ENCODE data around the gene PDSS1.

Gene PDSS1

GRCh38 chr10:26755443-26755903 is 58.0 kb downstream of the PDSS1 start:
- ATAC-seq (ENCODE audit: low read depth) (peak; percentile 59; the same call in 2 of the 3 replicates), DNase-seq (ENCODE audit: low spot score) (no peak)
- Histone ChIP-seq H3K9me3 (ENCODE audit: severe bottlenecking) (no peaks in the 10 kb centered on the region), H3K27me3 (ENCODE audit: insufficient read depth, poor library complexity, severe bottlenecking) (no peaks in the 10 kb centered on the region), H3K36me3 (ENCODE audit: low read depth) (peaks cover 39% of the 10 kb centered on the region), H3K4me1 (ENCODE audit: insufficient read depth, poor library complexity, severe bottlenecking) (peaks cover 12% of the 10 kb centered on the region), H3K27ac (ENCODE audit: poor library complexity, severe bottlenecking) (no peak overlapping the region), H3K4me3 (ENCODE audit: severe bottlenecking) (no peak overlapping the region)
- TF ChIP-seq, protein P1, sequence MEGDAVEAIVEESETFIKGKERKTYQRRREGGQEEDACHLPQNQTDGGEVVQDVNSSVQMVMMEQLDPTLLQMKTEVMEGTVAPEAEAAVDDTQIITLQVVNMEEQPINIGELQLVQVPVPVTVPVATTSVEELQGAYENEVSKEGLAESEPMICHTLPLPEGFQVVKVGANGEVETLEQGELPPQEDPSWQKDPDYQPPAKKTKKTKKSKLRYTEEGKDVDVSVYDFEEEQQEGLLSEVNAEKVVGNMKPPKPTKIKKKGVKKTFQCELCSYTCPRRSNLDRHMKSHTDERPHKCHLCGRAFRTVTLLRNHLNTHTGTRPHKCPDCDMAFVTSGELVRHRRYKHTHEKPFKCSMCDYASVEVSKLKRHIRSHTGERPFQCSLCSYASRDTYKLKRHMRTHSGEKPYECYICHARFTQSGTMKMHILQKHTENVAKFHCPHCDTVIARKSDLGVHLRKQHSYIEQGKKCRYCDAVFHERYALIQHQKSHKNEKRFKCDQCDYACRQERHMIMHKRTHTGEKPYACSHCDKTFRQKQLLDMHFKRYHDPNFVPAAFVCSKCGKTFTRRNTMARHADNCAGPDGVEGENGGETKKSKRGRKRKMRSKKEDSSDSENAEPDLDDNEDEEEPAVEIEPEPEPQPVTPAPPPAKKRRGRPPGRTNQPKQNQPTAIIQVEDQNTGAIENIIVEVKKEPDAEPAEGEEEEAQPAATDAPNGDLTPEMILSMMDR (IDR thresholded peaks at IDR 0.05; ENCODE audit: poor library complexity, severe bottlenecking) = no peak

DNA sequence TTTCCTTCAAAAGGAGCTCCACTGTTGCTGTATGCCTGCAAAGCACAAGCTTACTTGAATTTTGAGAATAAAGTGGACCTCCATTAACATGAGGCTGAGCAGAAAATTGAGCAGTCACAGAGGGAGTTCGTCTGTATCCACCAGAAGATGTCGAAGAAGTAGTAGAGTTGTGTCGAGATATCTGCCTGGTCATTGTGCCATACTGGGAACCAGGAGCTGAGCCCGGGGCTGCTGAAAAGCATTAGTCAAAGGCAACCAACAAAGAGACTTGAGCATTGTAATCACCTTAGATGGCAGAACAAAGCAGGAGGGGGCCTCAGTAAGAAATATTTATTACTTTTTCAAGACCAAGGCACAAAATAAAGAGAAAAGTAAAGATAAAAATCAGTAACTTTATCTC is 61.5 kb downstream of the PDSS1 start:
- H3K4me3 ChIP-seq (ENCODE audit: severe bottlenecking) = no peak overlapping the region
- H3K9me3 ChIP-seq (ENCODE audit: severe bottlenecking) = no peaks in the 10 kb centered on the region
- TF ChIP-seq, protein P1 (IDR thresholded peaks at IDR 0.05; ENCODE audit: poor library complexity, severe bottlenecking) = no peak
- no peaks in the 10 kb centered on the region for H3K27me3 ChIP-seq (ENCODE audit: insufficient read depth, poor library complexity, severe bottlenecking)
- H3K27ac ChIP-seq (ENCODE audit: poor library complexity, severe bottlenecking) = no peak overlapping the region
- ATAC-seq (ENCODE audit: low read depth) (no peak), DNase-seq (ENCODE audit: low spot score) (no peak)
- peaks cover 25% of the 10 kb centered on the region for H3K36me3 ChIP-seq (ENCODE audit: low read depth)
- peaks cover 12% of the 10 kb centered on the region for H3K4me1 ChIP-seq (ENCODE audit: insufficient read depth, poor library complexity, severe bottlenecking)

GRCh38 chr10:26765549-26765948 is 68.0 kb downstream of the PDSS1 start:
- TF ChIP-seq, protein P1 (IDR thresholded peaks at IDR 0.05; ENCODE audit: poor library complexity, severe bottlenecking) = no peak
- peaks cover 28% of the 10 kb centered on the region for H3K36me3 ChIP-seq (ENCODE audit: low read depth)
- no peak overlapping the region for H3K4me3 ChIP-seq (ENCODE audit: severe bottlenecking)
- ATAC-seq (ENCODE audit: low read depth) (no peak), DNase-seq (ENCODE audit: low spot score) (no peak)
- no peaks in the 10 kb centered on the region for H3K9me3 ChIP-seq (ENCODE audit: severe bottlenecking)
- no peaks in the 10 kb centered on the region for H3K4me1 ChIP-seq (ENCODE audit: insufficient read depth, poor library complexity, severe bottlenecking)
- no peak overlapping the region for H3K27ac ChIP-seq (ENCODE audit: poor library complexity, severe bottlenecking)
- no peaks in the 10 kb centered on the region for H3K27me3 ChIP-seq (ENCODE audit: insufficient read depth, poor library complexity, severe bottlenecking)

DNA sequence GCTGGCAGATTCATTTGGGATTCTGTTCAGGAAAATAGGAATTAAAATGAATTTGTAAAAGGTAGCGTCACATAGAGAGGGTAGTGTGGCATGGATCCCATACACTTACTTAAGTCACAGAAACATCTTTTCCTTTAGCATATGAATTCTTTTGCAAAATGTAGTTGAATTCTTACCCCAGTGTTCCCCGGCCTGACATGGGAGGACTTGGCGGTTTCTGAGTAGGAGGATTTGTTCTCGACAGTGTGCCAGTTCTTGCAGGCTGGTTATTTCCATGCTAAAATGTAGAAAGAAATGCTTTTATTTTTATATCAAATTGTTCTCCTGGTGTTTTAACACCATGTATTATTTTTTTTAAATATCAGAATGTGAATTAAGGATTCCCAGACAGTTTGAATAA is 72.6 kb downstream of the PDSS1 start:
- TF ChIP-seq, protein P1 (IDR thresholded peaks at IDR 0.05; ENCODE audit: poor library complexity, severe bottlenecking) = no peak
- DNase-seq (ENCODE audit: low spot score) (no peak), ATAC-seq (ENCODE audit: low read depth) (no peak)
- Histone ChIP-seq H3K9me3 (ENCODE audit: severe bottlenecking) (no peaks in the 10 kb centered on the region), H3K27ac (ENCODE audit: poor library complexity, severe bottlenecking) (no peak overlapping the region), H3K27me3 (ENCODE audit: insufficient read depth, poor library complexity, severe bottlenecking) (no peaks in the 10 kb centered on the region), H3K4me1 (ENCODE audit: insufficient read depth, poor library complexity, severe bottlenecking) (peaks cover 10% of the 10 kb centered on the region), H3K36me3 (ENCODE audit: low read depth) (peaks cover 19% of the 10 kb centered on the region), H3K4me3 (ENCODE audit: severe bottlenecking) (no peak overlapping the region)

GRCh38 chr10:26773633-26774032 is 76.1 kb downstream of the PDSS1 start:
- H3K27ac ChIP-seq (ENCODE audit: poor library complexity, severe bottlenecking) = no peak overlapping the region
- DNase-seq (ENCODE audit: low spot score) = no peak
- ATAC-seq (ENCODE audit: low read depth) = no peak

More at GRCh38 chr10:26773633-26774032, 76.1 kb downstream of the PDSS1 start:
- Histone ChIP-seq H3K27me3 (ENCODE audit: insufficient read depth, poor library complexity, severe bottlenecking) (no peaks in the 10 kb centered on the region), H3K9me3 (ENCODE audit: severe bottlenecking) (no peaks in the 10 kb centered on the region), H3K4me3 (ENCODE audit: severe bottlenecking) (no peak overlapping the region), H3K4me1 (ENCODE audit: insufficient read depth, poor library complexity, severe bottlenecking) (peaks cover 27% of the 10 kb centered on the region), H3K36me3 (ENCODE audit: low read depth) (peaks cover 4% of the 10 kb centered on the region; the same call in 1 of the 2 replicates)
- TF ChIP-seq, protein P1 (IDR thresholded peaks at IDR 0.05; ENCODE audit: poor library complexity, severe bottlenecking) = no peak
